Heart left ventricle (tissue), 16 donors: ENCODE data around the gene FTO. TPM values are rescaled to one million over a fixed set of nuclear protein-coding genes. Genes with fewer than 3 reads are reported as not detected.

Experiments
- ATAC-seq, 4 donors: fragments of 200-7000 bp; cut with Tn5 transposase; one replicate each; pipeline ENCODE4 v1.9.1; 2020 to 2022; ENCODE audit warnings: moderate library complexity in 4 of 4, mild to moderate bottlenecking in 3 of 4, moderate number of reproducible peaks in 1 of 4
- DNase-seq, 5 donors: peaks; one replicate each; pipeline ENCODE4 v3.0.0-alpha.2; 2020
- H3K27ac ChIP-seq, 12 donors: fragments of 200-600 bp; sonication (generic) in 4 of 12; one replicate each; pipeline versions ENCODE4 v1.5.0 to v1.8.0; 2016 to 2022; ENCODE audit warnings: mild to moderate bottlenecking in 2 of 12
- H3K27me3 ChIP-seq, 9 donors: fragments of 200-600 bp; sonication (generic) in 2 of 9; one replicate each; pipeline versions ENCODE4 v1.5.1 to v1.8.0; 2016 to 2022; ENCODE audit warnings: mild to moderate bottlenecking in 3 of 9
- H3K36me3 ChIP-seq, 9 donors: fragments of 200-600 bp; sonication (generic) in 2 of 9; one replicate each; pipeline versions ENCODE4 v1.5.0 to v1.8.0; 2018 to 2022; ENCODE audit warnings: mild to moderate bottlenecking in 2 of 9
- H3K4me1 ChIP-seq, 12 donors: fragments of 200-600 bp; sonication (generic) in 4 of 12; one replicate each; pipeline versions ENCODE4 v1.5.0 to v1.8.0; 2016 to 2022; ENCODE audit warnings: mild to moderate bottlenecking in 3 of 12
- H3K4me3 ChIP-seq, 12 donors: fragments of 200-600 bp; sonication (generic) in 4 of 12; one replicate each; pipeline versions ENCODE4 v1.5.0 to v1.8.0; 2017 to 2022; ENCODE audit warnings: mild to moderate bottlenecking in 9 of 12, moderate library complexity in 4 of 12
- H3K9me3 ChIP-seq, 12 donors: fragments of 200-600 bp; sonication (generic) in 4 of 12; one replicate each; pipeline versions ENCODE4 v1.5.0 to v1.8.0; 2016 to 2022; ENCODE audit warnings: mild to moderate bottlenecking in 1 of 12
- POLR2A ChIP-seq, 2 donors: fragments of 450-650 bp; IDR thresholded peaks; one replicate each; pipeline ENCODE4 v1.6.1; 2017; ENCODE audit warnings: antibody characterized with exemption in 2 of 2, mild to moderate bottlenecking in 2 of 2, moderate library complexity in 2 of 2
- WGBS, 4 donors: extraction: QIAGEN DNeasy Blood & Tissue Kit in 2 of 4; methylation state at CpG; one replicate each; pipeline versions ENCODE4 v1.1.5 to v1.1.7; 2013 to 2018; 5-methylcytosine and 5-hydroxymethylcytosine counted together
- intact Hi-C, 10 donors: fragments of 100-400 bp; cut with DNase I; formaldehyde crosslinking; loops; one replicate each; pipeline versions ENCODE4 v1.11.1 to v1.14.2; 2022
- polyA plus RNA-seq, 2 donors: library from polyadenylated mRNA; stranded (reverse); fragments of 200-250 nt; gene quantifications; one replicate each; pipeline ENCODE4 v1.2.3, GENCODE V29; 2013
- total RNA-seq, 9 donors: library from RNA; depleted of rRNA in 2 of 9; stranded (reverse); fragments of >200 nt in 2 of 9; fragmentation: NEBNext Ultra II Directional in 3 of 9; extraction: Animal tissue kit (Norgen Biotek cat#: 25700) in 3 of 9; gene quantifications; one replicate each; pipeline versions ENCODE4 v1.1.0 to v1.2.4, GENCODE V29; 2016 to 2023
- TF ChIP-seq, protein P1 (sequence below), 12 donors: fragments of 200-600 bp; sonication (generic) in 4 of 12; IDR thresholded peaks; one replicate each; pipeline versions ENCODE4 v1.5.0 to v1.8.0; 2018 to 2022; ENCODE audit warnings: antibody characterized with exemption in 12 of 12, mild to moderate bottlenecking in 5 of 12
- donor health status: ischemic (EF 13 %, LVEDD 7.1; RV severe dilation, severe dysfunction).
- donor health status: healthy with polysubstance abuse.
- donor health status: DM: no; HTN: yes; CAD: no.
- donor health status: DM: no; HTN: no; CAD: no.
- donor health status: ischemic (EF 25% LVEDD 6.9; RV normal size, moderate dysfunction).
- donor health status: ischemic (EF 25% LVEDD 5.7; RV mildly dilated, moderate dysfunction).
- donor health status: healthy.
- donor health status: DM: yes; HTN: yes; CAD: no.
- donor health status: ischemic (EF 35%, LVEDD 5.7; RV mildly dilated, moderate dysfunction).
- donor health status: nonischemic (EF 11% LVEDD 7.7; RV severe dilation, severe dysfunction).
- donor health status: DM: yes; HTN: yes; CAD: no.
- donor health status: PGD.
- donor health status: ischemic (EF 29% LVEDD 5.4; RV normal size, mild dysfunction).
- donor health status: nonischemic (EF 23%, LVEDD 6.1; RV moderate dilation, normal function).

The FTO gene
- total and polyA plus RNA-seq, 11 donors: 11.8 to 105 (median 86.8) TPM

DNA sequence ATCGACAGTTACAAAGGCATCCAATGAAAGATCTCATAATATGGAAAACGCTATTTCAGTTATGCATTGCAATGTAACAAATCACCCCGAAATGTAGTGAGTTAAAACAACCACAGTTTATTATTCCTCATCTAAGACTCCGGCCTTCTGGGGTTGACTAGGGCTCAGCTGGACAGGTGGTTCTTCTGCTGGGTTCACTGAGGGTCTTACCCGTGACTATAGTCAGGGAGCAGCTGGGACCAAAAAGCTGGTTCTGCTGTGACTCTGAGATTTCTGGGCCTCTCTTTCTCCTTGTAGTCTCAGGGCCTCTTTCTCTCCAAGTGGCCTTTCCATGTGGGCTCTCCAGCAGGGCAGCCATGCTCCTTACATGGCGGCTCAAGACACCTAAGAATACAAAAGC lies 386.6 kb downstream of the FTO start:
- Histone ChIP-seq H3K27me3 (no peaks in the 10 kb centered on the region), H3K4me3 (no peak overlapping the region), H3K27ac (no peak overlapping the region), H3K36me3 (peaks cover 0 to 6% (median 0%) of the 10 kb centered on the region in 9 donors), H3K4me1 (no peaks in the 10 kb centered on the region), H3K9me3 (no peaks in the 10 kb centered on the region)
- no peak for DNase-seq
- TF ChIP-seq, protein P1, sequence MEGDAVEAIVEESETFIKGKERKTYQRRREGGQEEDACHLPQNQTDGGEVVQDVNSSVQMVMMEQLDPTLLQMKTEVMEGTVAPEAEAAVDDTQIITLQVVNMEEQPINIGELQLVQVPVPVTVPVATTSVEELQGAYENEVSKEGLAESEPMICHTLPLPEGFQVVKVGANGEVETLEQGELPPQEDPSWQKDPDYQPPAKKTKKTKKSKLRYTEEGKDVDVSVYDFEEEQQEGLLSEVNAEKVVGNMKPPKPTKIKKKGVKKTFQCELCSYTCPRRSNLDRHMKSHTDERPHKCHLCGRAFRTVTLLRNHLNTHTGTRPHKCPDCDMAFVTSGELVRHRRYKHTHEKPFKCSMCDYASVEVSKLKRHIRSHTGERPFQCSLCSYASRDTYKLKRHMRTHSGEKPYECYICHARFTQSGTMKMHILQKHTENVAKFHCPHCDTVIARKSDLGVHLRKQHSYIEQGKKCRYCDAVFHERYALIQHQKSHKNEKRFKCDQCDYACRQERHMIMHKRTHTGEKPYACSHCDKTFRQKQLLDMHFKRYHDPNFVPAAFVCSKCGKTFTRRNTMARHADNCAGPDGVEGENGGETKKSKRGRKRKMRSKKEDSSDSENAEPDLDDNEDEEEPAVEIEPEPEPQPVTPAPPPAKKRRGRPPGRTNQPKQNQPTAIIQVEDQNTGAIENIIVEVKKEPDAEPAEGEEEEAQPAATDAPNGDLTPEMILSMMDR (IDR thresholded peaks at IDR 0.05): no peak
- no peak for TF ChIP-seq POLR2A (IDR thresholded peaks at IDR 0.05)
- intact Hi-C loops: no loop called here
- no peak for ATAC-seq
- WGBS, 4 donors: 95 to 99% (median 98%) methylated on average over 6 of the region's 6 CpGs

DNA sequence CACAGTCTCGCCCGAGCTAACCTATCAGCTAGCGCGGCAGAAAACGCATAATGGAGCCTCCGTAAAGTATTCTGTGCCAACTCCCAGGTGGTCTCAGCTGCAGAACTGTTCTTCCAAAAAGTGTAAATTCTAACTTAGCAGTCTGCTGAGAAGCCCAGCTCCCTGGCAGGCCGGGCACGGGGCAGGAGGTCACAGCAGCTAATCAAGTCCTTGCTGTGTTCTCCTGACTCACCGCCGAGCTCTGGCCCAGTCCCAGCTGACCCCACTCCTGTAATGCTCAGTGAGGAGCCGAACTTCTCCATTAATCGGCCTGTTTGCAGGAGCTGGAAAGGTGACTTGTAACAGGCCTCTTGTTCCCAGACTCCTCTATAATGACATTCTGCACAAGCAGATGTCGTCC lies 389.3 kb downstream of the FTO start:
- no peak for DNase-seq
- no peak for TF ChIP-seq POLR2A (IDR thresholded peaks at IDR 0.05)
- TF ChIP-seq, protein P1 (IDR thresholded peaks at IDR 0.05): no peak
- no peaks in the 10 kb centered on the region for H3K4me1 ChIP-seq
- WGBS, 4 donors: 89 to 92% (median 91%) methylated on average over 13 of the region's 13 CpGs
- H3K4me3 ChIP-seq: no peak overlapping the region
- no peaks in the 10 kb centered on the region for H3K27me3 ChIP-seq
- intact Hi-C loops: no loop called here
- ATAC-seq: no peak
- no peak overlapping the region for H3K27ac ChIP-seq
- peaks cover 0 to 6% (median 0%) of the 10 kb centered on the region in 9 donors for H3K36me3 ChIP-seq
- peaks cover 0 to 14% (median 0%) of the 10 kb centered on the region in 12 donors for H3K9me3 ChIP-seq

DNA sequence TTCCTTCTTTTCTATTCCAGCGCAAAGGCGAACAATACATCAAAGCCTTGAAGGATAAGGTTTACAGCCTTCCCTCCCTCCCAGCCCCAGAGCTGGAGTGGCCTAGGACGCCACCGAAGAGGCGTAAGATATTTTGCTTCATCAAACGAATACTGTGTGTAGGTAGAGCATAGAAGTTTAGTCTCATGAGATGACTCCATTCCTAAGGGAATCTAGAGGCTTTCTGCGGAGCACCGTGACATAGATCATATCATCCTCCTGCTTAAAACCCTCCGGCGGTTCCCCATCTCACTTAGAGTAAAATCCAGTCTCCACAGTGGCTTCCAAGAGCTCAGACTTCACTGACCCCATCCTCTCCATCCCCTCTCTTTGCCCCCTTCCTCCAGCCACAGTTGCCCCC lies 390.7 kb downstream of the FTO start:
- Histone ChIP-seq H3K4me1 (no peaks in the 10 kb centered on the region), H3K36me3 (peaks cover 0 to 6% (median 0%) of the 10 kb centered on the region in 9 donors), H3K27me3 (no peaks in the 10 kb centered on the region), H3K4me3 (no peak overlapping the region), H3K9me3 (peaks cover 0 to 14% (median 0%) of the 10 kb centered on the region in 12 donors), H3K27ac (no peak overlapping the region)
- ATAC-seq: no peak
- 96 to 97% (median 96%) methylated on average over 10 of the region's 10 CpGs for WGBS, 4 donors
- no peak for TF ChIP-seq POLR2A (IDR thresholded peaks at IDR 0.05)
- TF ChIP-seq, protein P1 (IDR thresholded peaks at IDR 0.05): no peak
- intact Hi-C loops: no loop called here
- DNase-seq: no peak

DNA sequence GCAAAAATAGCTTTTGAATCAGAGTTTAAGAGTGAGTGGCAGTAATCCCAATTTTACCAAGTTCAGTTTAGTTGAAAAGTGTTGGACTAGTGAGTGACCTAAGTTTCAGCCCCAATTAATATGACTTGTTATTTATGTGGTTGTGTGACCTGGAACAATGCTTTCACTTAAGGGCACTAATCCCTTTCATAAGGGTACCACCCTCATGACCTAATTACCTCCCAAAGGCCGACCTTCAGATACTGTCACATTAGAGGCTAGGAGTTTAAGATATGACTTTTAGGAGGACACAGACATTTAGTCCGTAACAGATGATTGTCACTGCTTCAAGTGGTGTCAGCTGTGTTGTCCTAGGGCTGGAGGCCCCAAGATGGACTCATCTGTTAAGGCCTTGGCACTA lies 392.7 kb downstream of the FTO start:
- no peak overlapping the region for H3K27ac ChIP-seq
- no peak for DNase-seq

More for the DNA sequence above, 392.7 kb downstream of the FTO start:
- H3K4me1 ChIP-seq: no peaks in the 10 kb centered on the region
- TF ChIP-seq POLR2A (IDR thresholded peaks at IDR 0.05): no peak
- TF ChIP-seq, protein P1 (IDR thresholded peaks at IDR 0.05): no peak
- no peak overlapping the region for H3K4me3 ChIP-seq
- H3K36me3 ChIP-seq: peaks cover 0 to 6% (median 0%) of the 10 kb centered on the region in 9 donors
- H3K27me3 ChIP-seq: no peaks in the 10 kb centered on the region
- H3K9me3 ChIP-seq: peaks cover 0 to 19% (median 0%) of the 10 kb centered on the region in 12 donors
- intact Hi-C loops: no loop called here
- WGBS, 4 donors: 96 to 100% (median 98%) methylated on average over 2 of the region's 2 CpGs
- ATAC-seq: no peak
